Activated CD4-positive, alpha-beta memory T cell treated with anti-CD3 and anti-CD28 coated beads, Interleukin-2, amount 10 ng/mL, durations not matched to agents 7 days and 5 days (primary cell): ENCODE data around the gene STING1. TPM values are rescaled to one million over a fixed set of nuclear protein-coding genes. Genes with fewer than 3 reads are reported as not detected.

Experiments
- total RNA-seq, 2 experiments: library from RNA; stranded (reverse); gene quantifications; one replicate each; pipeline ENCODE4 v1.2.3, GENCODE V29; 2021

STING1 gene
- total RNA-seq, 2 experiments from 2014 or later: 277 to 281 TPM

Other genes with a start within 250 kb of the STING1 start
- 100 to 1,000 TPM; 168 to 193 TPM for gene MATR3, start 189.0 kb downstream of the STING1 start, total RNA-seq
- 100 to 1,000 TPM; 127 to 130 TPM for gene PAIP2, start 140.9 kb downstream of the STING1 start, total RNA-seq
- gene SLC23A1, start 99.5 kb downstream of the STING1 start, total RNA-seq: 1 to 10 TPM; 1.0 to 1.8 TPM
- 10 to 100 TPM; 48.1 TPM for gene MZB1, start 92.8 kb downstream of the STING1 start, total RNA-seq
- 1 to 10 TPM; 5.5 TPM for gene PROB1, start 87.7 kb downstream of the STING1 start, total RNA-seq
- gene SPATA24, start 78.7 kb downstream of the STING1 start, total RNA-seq: 1 to 10 TPM; 9.4 to 9.5 TPM
- 10 to 100 TPM; 16.1 to 17.0 TPM for gene DNAJC18, start 43.2 kb downstream of the STING1 start, total RNA-seq
- 1 to 10 TPM in 1 of 2 experiments, not detected in 1; 1.1 TPM for gene ECSCR, start 20.0 kb downstream of the STING1 start, total RNA-seq
- gene SMIM33, start 11.8 kb downstream of the STING1 start, total RNA-seq: 1 to 10 TPM; 2.0 to 2.3 TPM
- gene UBE2D2, start 78.6 kb upstream of the STING1 start, total RNA-seq: 100 to 1,000 TPM; 241 to 244 TPM
- gene CXXC5, start 165.6 kb upstream of the STING1 start, total RNA-seq: 1 to 10 TPM; 1.4 to 1.7 TPM